Activated T-helper 2 cell treated with anti-CD3 and anti-CD28 coated beads, Interferon-gamma antibody, Interleukin-2, Interleukin-4, amounts not matched to agents 10 μg/mL and 5 μg/mL and 100 μg/mL, durations not matched to agents 14 hours and 24 hours and 36 hours (primary cell): Measurements from ENCODE around the gene TBCE. TPM values are rescaled to one million over a fixed set of nuclear protein-coding genes. Genes with fewer than 3 reads are reported as not detected.
A peak's percentile ranks its signal among the peaks of the same experiment; 100 is the strongest.

Experiments used
- DNase-seq: peaks from one replicate; pipeline ENCODE4 v3.0.0; 2021; ENCODE audit warnings: low spot score
- H3K27ac Mint-ChIP-seq: one replicate; pipeline ENCODE4 v1.8.0; 2021; ENCODE audit warnings: mixed read lengths
- H3K27me3 Mint-ChIP-seq: one replicate; pipeline ENCODE4 v1.8.0; 2021; ENCODE audit warnings: low read depth, mixed read lengths
- H3K36me3 Mint-ChIP-seq: one replicate; pipeline ENCODE4 v1.8.0; 2021; ENCODE audit warnings: low read depth, mixed read lengths
- H3K4me1 Mint-ChIP-seq: one replicate; pipeline ENCODE4 v1.8.0; 2021; ENCODE audit warnings: low read depth, mixed read lengths
- H3K4me3 Mint-ChIP-seq: one replicate; pipeline ENCODE4 v1.8.0; 2021; ENCODE audit warnings: low read depth, mild to moderate bottlenecking, moderate library complexity, mixed read lengths
- H3K9me3 Mint-ChIP-seq: one replicate; pipeline ENCODE4 v1.8.0; 2021; ENCODE audit warnings: mixed read lengths
- intact Hi-C: fragments of 100-400 bp; cut with micrococcal nuclease; formaldehyde crosslinking; loops from one replicate; pipeline ENCODE4 v1.15.1; 2023
- total RNA-seq: library from RNA; stranded (reverse); gene quantifications from 2 replicates; pipeline ENCODE4 v1.2.3, GENCODE V29; 2022

Gene TBCE
- total RNA-seq, 1 donor from 2014 or later: 28.2 TPM

- Mint-ChIP-seq H3K36me3 (peaks cover 10% of the 10 kb centered on the region), H3K4me3 (no peak overlapping the region), H3K27me3 (no peaks in the 10 kb centered on the region), H3K4me1 (peaks cover 2% of the 10 kb centered on the region), H3K9me3 (no peaks in the 10 kb centered on the region), H3K27ac (no peak overlapping the region)
- intact Hi-C loops: no loop called here
- DNase-seq: no peak
Observed at GRCh38 chr1:235403593-235403992, 36.4 kb downstream of the TBCE start.

GRCh38 chr1:235404190-235404589 is 37.0 kb downstream of the TBCE start:
- Mint-ChIP-seq H3K4me3 (no peak overlapping the region), H3K9me3 (no peaks in the 10 kb centered on the region), H3K4me1 (peaks cover 2% of the 10 kb centered on the region), H3K36me3 (peaks cover 10% of the 10 kb centered on the region), H3K27me3 (no peaks in the 10 kb centered on the region), H3K27ac (no peak overlapping the region)
- intact Hi-C loops: no loop called here
- DNase-seq: no peak

- intact Hi-C loops: no loop called here
- no peak overlapping the region for H3K27ac Mint-ChIP-seq
- H3K4me3 Mint-ChIP-seq: no peak overlapping the region
- H3K9me3 Mint-ChIP-seq: no peaks in the 10 kb centered on the region
- peaks cover 4% of the 10 kb centered on the region for H3K36me3 Mint-ChIP-seq
- no peak for DNase-seq
- H3K4me1 Mint-ChIP-seq: peaks cover 4% of the 10 kb centered on the region
- H3K27me3 Mint-ChIP-seq: no peaks in the 10 kb centered on the region
Observed at GRCh38 chr1:235407419-235407818, 40.2 kb downstream of the TBCE start.

GRCh38 chr1:235408503-235408960 is 41.3 kb downstream of the TBCE start:
- DNase-seq: no peak
- peaks cover 4% of the 10 kb centered on the region for H3K4me1 Mint-ChIP-seq
- no peak overlapping the region for H3K27ac Mint-ChIP-seq
- no peak overlapping the region for H3K4me3 Mint-ChIP-seq
- peaks cover 1% of the 10 kb centered on the region for H3K36me3 Mint-ChIP-seq
- H3K9me3 Mint-ChIP-seq: no peaks in the 10 kb centered on the region
- H3K27me3 Mint-ChIP-seq: no peaks in the 10 kb centered on the region
- intact Hi-C loops: no loop called here

GRCh38 chr1:235409042-235409820 is 42.0 kb downstream of the TBCE start:
- DNase-seq: no peak
- H3K9me3 Mint-ChIP-seq: no peaks in the 10 kb centered on the region
- no peaks in the 10 kb centered on the region for H3K27me3 Mint-ChIP-seq
- no peak overlapping the region for H3K27ac Mint-ChIP-seq
- H3K4me3 Mint-ChIP-seq: no peak overlapping the region
- H3K4me1 Mint-ChIP-seq: peaks cover 4% of the 10 kb centered on the region
- no peaks in the 10 kb centered on the region for H3K36me3 Mint-ChIP-seq
- intact Hi-C loops: no loop called here

- Mint-ChIP-seq H3K36me3 (peaks cover 3% of the 10 kb centered on the region), H3K27ac (no peak overlapping the region), H3K27me3 (no peaks in the 10 kb centered on the region), H3K4me3 (no peak overlapping the region), H3K9me3 (no peaks in the 10 kb centered on the region), H3K4me1 (peaks cover 6% of the 10 kb centered on the region)
- no peak for DNase-seq
- intact Hi-C loops: no loop called here
Observed at GRCh38 chr1:235410467-235410866, 43.2 kb downstream of the TBCE start.

GRCh38 chr1:235411489-235412486 is 44.6 kb downstream of the TBCE start:
- intact Hi-C loops: no loop called here
- Mint-ChIP-seq H3K4me3 (no peak overlapping the region), H3K36me3 (peaks cover 3% of the 10 kb centered on the region), H3K4me1 (peaks cover 6% of the 10 kb centered on the region), H3K9me3 (no peaks in the 10 kb centered on the region), H3K27ac (peak overlapping the region; percentile 25), H3K27me3 (no peaks in the 10 kb centered on the region)
- no peak for DNase-seq

- H3K36me3 Mint-ChIP-seq: peaks cover 7% of the 10 kb centered on the region
- H3K4me3 Mint-ChIP-seq: no peak overlapping the region
- DNase-seq: peak; percentile 38
- H3K27me3 Mint-ChIP-seq: no peaks in the 10 kb centered on the region
- H3K27ac Mint-ChIP-seq: no peak overlapping the region
- peaks cover 6% of the 10 kb centered on the region for H3K4me1 Mint-ChIP-seq
- no peaks in the 10 kb centered on the region for H3K9me3 Mint-ChIP-seq
- intact Hi-C loops: loop anchor here (1.0 to 5.0 kb wide), 5 partner anchors 48 to 928 kb away; partner anchors contain the start of genes ARID4B, GGPS1 and TBCE
Observed at GRCh38 chr1:235415008-235415904, 48.0 kb downstream of the TBCE start.

GRCh38 chr1:235416662-235417049 is 49.4 kb downstream of the TBCE start:
- Mint-ChIP-seq H3K27me3 (no peaks in the 10 kb centered on the region), H3K36me3 (peaks cover 7% of the 10 kb centered on the region), H3K4me3 (no peak overlapping the region), H3K4me1 (peaks cover 6% of the 10 kb centered on the region), H3K9me3 (no peaks in the 10 kb centered on the region), H3K27ac (no peak overlapping the region)
- intact Hi-C loops: loop anchor here (1.0 to 5.0 kb wide), 3 partner anchors 49 to 929 kb away; partner anchors contain the start of gene TBCE
- DNase-seq: no peak

- no peak overlapping the region for H3K4me3 Mint-ChIP-seq
- peak; percentile 46 for DNase-seq
- peaks cover 7% of the 10 kb centered on the region for H3K36me3 Mint-ChIP-seq
- H3K9me3 Mint-ChIP-seq: no peaks in the 10 kb centered on the region
- intact Hi-C loops: loop anchor here (1.0 to 5.0 kb wide), 3 partner anchors 50 to 930 kb away; partner anchors contain the start of gene TBCE
- H3K4me1 Mint-ChIP-seq: peaks cover 4% of the 10 kb centered on the region
- no peaks in the 10 kb centered on the region for H3K27me3 Mint-ChIP-seq
- H3K27ac Mint-ChIP-seq: no peak overlapping the region
Observed at GRCh38 chr1:235417086-235417697, 50.0 kb downstream of the TBCE start.

GRCh38 chr1:235421751-235422150 is 54.5 kb downstream of the TBCE start:
- H3K9me3 Mint-ChIP-seq: no peaks in the 10 kb centered on the region
- H3K36me3 Mint-ChIP-seq: peaks cover 4% of the 10 kb centered on the region
- intact Hi-C loops: no loop called here
- no peak for DNase-seq
- no peak overlapping the region for H3K27ac Mint-ChIP-seq
- no peaks in the 10 kb centered on the region for H3K27me3 Mint-ChIP-seq
- peaks cover 15% of the 10 kb centered on the region for H3K4me1 Mint-ChIP-seq
- no peak overlapping the region for H3K4me3 Mint-ChIP-seq
